CMK (cell line): ENCODE results near the gene GRIN1.

Source experiments
- DNase-seq: peaks from one replicate; pipeline ENCODE4 v3.0.0-alpha.2; 2010; ENCODE audit warnings: low read depth

Gene GRIN1

DNA sequence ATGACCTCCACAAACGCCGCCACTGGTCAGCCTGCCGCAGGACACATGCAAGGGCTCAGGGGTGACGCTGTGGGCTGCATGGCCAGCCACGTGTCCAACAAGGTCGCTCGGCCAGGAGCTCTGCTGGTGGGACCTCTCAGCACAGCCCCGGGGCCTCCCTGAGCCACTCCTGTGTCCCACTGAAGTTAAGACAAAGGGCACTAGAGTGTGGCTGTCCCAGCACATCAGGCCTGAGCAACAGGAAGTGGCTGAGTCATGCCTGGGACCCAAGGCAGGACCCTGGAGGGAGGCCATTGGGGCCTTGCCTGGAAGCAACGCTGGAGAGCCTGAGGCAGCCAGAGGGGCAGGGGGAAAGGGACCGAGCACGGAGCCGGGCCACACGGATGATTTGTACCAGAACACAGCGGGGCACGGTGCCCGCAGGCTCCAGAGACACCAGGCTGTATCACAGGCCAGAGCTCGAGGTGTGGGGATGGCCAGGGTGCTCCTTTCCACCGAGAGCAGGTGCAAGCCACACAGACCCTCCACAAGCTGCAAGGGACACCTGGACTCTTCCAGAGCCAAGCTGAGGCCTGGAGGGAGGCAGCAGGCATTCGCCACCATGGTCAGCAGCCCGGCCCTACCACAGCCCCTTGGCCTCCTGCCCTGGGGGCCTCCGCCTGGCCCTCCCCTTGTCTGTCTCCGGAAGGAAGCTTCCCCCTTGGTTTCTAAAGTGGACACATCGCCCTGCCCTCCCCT, 39.4 kb downstream of the GRIN1 start:
- no peak for DNase-seq

DNA sequence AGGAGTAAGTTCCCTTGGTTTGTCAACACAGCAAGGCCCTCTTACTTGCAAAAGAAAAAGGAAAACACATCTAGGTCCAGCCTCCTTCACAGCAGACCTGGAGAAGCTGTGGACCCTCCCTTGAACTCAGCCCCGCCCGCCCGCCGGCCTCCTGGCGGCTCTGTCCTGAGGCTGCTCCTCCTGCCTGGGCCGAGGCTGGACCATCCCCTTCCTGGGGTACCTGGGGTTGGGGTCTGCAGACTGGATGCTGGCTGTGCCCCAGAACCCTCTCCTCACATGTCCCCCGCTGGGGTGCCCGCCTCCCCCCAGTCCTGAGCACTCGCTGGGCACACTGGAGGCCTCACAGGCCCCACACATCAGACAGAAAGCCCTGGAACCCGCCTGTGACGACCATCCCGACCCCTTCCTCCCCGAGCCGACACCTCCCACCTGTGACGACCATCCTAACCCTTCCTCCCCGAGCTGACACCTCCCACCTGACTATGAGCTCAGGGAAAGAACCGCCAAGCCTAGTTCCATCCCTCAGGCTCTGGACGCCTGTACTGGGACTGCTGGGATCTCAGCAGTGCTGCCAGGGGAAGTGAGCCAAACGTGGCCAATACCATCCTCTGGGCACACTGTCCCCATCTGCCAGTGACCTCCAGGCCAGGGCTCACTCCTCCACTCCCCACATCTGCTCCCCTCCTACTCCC, 40.1 kb downstream of the GRIN1 start:
- DNase-seq = no peak

DNA sequence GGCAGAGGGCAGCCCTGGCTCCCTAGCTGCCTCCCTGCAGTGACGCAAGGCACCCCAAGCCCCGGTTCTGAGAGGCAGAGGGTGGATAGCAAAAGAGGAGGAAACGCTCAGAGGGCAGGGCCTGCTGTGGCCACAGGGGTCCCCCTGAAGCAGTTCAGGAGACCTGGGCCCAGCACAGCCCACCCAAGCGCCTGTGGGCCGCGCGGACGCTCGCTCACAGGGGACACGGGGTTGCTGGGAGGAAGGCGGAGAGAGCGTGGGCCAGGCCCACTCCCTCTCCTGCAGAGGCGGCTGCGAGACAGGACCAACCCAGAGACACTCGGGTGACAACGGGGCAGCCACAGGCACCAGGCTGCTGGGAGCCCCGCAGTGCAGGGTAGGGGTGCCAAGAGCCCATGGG, 40.8 kb downstream of the GRIN1 start:
- DNase-seq = no peak

DNA sequence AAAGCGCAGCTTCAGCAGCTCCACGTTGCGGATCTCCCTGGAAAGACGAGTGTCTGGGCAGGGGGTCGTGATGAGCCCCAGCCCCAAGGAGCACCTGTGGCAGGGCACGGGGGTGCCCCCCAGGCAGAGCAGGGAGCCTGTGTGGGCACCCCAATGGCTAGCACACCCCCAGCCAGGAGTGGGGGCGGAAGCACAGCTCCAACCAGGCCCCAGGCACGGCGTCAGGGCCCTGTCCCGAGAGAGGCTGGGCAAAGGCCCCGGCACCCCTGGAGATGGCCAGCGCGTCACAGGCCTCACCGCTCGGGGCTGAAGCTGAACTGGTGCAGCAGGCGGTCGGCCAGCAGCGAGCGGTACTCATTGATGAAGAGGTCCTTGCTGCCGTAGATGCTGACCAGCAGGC, 41.5 kb downstream of the GRIN1 start:
- DNase-seq = no peak

DNA sequence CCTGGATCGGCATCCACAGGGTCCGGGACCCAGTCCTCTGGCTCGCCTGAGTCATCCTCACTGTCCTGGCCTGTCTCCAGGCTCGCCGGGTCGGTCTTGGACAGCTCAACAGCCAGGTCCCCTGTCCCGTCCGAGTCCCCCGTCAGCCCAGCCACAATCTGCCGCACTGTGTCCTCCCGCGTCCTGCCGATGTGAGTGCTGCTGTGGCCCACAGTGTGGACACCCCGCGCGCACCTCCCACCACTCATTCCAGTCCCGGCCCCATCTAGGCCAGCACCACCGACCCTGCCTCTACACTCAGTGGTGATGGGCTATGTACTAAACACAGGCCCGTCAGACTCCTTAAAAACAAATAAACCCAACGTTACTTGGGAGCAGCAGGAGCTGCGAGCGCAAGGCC, 42.7 kb downstream of the GRIN1 start:
- DNase-seq = no peak

DNA sequence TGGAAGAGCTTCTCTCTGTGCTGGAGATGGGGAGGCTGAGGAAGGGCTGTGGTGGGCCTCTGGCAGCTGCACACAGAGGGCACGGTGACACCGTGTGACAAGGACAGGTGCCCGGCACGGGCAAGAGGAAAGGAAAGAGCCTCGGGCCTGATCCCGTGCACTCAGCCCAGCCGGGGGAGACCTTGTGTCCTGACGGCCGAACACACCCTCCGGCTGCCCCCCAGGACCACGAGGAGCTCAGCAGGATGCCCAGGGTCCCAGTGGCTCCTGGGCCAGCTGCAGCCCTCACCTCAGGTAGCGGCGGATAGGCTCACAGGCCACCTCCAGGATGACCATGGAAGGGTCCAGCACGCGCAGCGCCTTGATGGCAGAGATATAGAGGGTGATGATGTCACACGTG, 43.9 kb downstream of the GRIN1 start:
- no peak for DNase-seq

DNA sequence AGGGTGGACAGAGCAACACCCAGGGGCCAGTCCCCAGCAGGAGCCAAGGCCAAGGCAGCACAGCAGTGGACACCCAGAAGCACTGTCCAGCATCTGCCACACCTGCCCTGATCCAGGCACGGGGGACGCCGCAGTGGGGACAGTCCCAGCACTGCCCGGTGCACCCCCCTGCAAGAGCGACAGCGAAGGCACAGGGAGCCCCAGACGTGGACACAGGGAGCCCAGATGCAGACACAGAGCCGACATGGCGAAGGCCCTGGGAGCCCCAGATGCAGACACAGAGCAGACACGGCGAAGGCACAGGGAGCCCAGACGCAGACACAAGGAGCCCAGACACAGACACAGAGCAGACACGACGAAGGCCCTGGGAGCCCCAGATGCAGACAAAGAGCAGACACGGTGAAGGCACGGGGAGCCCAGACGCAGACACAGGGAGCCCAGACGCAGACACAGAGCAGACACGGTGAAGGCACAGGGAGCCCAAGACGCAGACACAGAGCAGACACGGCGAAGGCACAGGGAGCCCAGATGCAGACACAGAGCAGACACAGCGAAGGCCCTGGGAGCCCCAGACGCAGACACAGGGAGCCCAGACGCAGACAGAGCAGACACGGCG, 45.1 kb downstream of the GRIN1 start:
- DNase-seq = no peak

DNA sequence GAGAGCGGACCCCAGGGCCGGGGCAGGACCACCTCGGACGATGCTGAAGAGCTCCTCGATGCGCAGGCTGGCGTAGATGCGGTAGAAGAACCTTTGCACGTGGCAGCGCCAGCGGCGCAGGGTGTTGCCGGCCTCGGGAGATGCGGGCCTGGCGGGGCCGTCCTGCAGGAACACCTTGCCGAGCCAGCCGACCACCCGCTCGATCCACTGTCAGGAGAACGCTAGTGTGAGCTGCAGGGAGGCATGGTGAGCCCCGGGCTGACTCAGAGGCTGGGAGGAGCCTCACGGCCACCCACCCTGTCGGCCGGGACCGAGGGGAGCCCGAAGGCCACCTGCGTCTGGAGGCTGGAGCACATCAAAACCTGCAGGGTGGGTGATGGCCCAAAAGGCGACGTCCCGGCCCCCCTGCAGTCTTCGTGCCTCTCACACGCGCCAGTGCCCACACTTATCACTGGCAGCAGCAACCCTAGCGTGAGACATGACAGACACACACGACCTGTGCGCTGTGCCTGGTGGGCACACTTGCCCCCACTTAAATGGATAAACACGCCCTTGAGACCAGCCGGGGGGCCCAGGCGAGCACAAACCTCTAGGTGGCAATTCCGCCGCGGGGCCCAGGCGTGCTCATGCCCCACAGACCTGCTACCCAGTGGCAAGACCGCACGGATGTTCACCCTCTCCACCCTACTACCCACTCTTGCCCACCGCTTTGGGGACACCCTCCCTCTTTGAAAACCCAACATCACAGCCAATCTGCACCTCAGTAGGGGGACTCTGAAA, 46.1 kb downstream of the GRIN1 start:
- DNase-seq = no peak

DNA sequence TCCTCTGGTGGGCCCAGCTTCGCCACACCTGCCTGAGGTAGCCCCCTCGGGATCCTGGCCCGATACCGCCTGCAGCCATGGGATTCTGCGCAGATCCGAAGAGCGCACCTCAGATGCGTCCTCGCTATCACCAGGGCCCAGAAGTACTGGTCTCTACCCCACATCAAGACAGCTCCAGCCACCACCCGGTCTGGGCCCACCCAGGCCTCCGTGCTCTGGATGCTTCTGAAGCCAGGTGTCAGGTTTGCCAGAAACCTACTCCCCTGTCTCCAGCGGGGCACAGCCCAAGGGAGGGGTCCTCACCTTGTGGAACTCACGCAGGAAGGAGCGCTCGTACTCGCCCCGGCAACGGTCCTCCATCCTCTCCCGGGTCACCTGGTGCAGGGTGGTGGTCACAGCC, 47.0 kb downstream of the GRIN1 start:
- no peak for DNase-seq

DNA sequence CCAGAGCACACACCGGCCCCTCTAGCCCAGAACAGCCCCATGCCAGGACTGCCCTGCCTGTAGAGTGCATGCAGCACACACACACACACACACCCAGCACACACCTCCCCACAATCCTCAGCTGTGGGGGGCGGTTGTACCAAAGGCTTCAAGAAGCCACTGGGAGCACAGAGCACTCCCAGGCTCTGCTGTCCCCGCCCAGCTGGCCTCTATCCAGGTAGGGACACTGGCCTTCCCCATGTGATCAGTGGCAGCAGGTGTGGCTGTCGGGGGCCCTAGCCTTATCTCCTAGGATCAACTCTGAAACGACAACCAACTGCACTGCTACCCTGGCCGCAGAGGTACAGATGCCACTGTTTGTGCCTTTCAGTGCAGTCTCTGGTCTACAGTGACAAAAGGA, 47.4 kb downstream of the GRIN1 start:
- no peak for DNase-seq

DNA sequence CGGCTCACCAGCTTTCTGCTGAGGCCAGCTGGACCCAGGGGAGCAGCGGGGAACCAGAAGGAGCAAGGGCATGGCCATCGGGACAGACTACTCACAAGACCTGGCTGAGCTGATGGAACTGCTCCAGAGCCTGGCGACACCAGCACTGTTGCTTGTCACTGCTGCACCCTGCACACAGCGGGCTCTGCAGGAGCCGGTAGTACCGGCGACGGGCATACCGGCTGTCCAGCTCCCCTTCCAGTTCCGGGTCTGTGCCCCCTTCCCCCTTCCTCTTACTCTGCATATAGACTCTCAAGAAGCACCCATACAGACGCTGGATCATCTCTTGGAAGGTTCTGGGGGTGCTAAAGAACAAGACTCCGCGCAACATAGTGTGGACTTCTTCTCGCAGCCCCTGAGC, 48.4 kb downstream of the GRIN1 start:
- DNase-seq = no peak

DNA sequence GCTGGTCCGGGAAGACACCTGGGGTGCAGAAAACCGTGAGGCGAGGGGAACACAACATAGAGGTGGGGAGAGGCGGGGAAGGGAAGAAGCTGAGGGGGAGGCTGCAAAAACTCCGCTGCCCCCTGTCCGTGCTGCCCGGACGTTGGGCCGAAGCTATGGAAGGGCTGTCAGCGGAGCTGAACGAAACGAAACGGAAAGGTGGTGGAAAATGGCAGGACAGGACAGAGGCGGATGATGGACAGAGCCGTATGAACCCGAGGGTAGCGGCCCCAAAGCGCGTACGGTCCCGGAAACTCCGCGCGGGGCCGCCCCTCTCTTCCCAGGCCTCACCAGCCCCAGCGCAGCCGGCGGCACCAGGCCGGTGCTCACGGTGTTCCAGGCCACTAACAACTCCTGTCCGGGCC, 49.1 kb downstream of the GRIN1 start:
- DNase-seq = no peak

DNA sequence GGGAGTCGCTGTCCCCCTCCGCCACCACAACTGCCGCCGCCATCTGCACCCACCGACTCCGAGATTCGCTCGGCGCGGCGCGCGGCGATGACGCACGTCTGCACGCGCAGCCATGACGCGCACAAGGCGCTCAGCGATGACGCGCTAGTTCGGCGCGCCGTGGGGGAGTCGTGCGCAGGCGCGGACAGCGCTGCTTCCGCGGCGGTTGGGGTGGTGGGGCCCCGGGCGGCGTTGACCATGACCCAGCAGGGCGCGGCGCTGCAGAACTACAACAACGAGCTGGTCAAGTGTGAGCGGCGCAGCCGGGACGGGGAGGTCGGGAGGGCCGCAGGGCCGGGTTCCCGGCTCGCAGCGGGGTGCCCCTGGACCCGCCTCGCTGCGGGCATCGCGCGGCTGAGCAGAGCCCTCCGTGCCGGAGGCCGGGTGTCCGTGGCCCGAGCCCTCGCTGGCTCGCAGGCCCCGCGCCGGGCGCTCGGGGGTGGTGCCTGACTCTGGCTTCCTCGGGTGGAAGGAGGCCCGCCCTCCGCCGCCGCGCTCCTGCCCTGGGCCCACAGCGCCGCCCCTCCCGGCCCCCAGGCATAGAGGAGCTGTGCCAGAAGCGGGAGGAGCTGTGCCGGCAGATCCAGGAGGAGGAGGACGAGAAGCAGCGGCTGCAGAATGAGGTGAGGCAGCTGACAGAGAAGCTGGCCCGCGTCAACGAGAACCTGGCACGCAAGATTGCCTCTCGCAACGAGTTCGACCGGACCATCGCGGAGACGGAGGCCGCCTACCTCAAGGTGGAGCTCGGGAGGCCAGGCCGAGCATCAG, 49.7 kb downstream of the GRIN1 start, which contains the start of the genes ANAPC2 and SSNA1:
TSS of gene ANAPC2 (minus strand) at position 71 of the 807 bp plus-strand sequence. CDS start at position 43, 28 bp downstream.
TSS of gene SSNA1 (plus strand) at position 187 of the 807 bp plus-strand sequence. CDS start at position 238, 51 bp downstream.
- peak; percentile 94 for DNase-seq

DNA sequence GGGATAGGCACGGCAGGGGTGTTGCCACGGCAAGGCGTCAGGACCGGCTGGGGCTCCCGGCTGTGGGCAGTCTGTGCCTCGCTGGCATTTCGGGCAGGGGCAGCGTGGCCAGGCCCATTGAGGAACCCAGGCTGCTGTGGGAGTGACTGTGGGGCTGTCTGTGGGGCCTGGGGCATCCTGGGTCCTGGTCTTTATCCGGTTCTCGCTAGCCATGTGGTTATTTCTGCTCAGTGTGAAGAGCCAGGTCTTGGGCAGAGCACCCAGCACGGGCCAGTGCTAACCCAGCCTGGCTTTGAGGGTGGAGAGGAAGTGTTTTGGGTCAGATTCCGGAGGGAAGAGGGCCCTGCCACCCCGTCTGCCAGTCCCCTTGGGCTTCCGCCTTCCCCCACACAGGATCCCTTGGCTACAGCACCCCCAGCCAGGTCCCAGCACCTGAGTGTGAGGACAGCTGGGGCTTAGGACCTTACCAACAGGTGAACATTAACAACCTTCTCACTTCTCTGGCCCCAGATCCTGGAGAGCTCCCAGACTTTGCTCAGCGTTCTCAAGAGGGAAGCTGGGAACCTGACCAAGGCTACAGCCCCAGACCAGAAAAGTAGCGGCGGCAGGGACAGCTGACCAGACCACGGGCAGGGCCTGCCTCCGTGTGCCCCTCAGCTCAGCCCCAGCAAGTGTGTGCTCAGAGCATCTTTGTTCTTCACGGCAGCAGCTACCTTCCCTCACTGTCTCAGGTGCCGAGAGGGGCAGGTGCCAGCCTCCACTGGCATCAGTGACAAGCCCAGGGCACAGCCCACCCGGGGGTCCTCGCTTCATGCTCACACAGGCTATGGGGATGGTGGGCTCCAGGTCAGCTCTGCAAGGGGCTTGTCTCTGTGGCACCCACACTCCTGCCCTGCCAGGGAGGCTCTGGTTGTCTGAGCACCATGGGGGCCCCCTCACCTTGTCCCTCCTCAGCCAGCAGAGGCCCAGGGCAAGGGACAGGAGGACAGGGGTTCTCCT, 50.6 kb downstream of the GRIN1 start:
- DNase-seq = no peak

DNA sequence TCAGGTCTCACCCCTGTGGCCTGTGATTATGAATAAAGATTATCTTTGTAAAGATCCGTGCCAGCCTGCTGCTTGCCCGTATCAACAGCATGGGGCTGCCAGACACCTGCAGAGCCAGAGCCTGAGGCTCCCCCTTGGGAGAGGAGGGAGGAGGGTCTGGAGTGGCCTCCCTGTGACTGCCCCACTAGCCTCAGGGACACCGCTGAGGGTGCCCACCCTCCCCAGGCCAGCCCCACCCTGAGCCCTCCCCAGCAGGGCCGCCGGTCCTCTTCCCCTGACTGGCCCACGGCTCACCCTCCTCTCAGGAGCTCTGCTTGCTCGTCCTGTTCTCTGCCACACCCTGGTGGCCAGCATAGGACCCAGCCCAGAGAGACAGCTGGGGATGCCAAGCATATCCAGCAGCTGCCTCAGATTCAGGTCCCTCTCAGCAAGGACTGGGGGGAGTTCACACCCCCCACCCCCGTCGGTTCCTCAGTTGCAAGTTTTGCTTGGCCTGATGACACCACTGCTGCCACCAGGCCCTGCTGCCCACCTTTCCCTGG, 51.4 kb downstream of the GRIN1 start:
- no peak for DNase-seq

DNA sequence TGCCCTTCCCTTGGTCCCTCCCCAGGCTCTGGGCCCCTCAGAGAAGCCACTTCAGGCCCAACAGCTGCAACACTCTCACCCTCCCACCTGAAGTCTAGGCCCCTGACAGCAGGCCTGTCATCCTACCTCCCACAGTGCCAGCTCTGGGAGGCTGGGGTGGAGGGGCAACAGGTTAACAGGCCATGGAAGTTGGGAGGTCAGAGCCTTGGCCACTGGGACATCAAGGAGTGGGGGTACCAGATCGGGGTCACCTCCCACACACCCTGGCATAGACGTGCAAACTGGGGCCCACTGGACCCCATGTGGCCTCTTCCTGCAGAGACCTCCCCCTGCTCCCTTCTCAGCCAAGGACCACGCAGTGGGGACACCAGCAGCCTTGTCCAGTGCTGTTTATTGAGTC, 52.3 kb downstream of the GRIN1 start:
- no peak for DNase-seq

DNA sequence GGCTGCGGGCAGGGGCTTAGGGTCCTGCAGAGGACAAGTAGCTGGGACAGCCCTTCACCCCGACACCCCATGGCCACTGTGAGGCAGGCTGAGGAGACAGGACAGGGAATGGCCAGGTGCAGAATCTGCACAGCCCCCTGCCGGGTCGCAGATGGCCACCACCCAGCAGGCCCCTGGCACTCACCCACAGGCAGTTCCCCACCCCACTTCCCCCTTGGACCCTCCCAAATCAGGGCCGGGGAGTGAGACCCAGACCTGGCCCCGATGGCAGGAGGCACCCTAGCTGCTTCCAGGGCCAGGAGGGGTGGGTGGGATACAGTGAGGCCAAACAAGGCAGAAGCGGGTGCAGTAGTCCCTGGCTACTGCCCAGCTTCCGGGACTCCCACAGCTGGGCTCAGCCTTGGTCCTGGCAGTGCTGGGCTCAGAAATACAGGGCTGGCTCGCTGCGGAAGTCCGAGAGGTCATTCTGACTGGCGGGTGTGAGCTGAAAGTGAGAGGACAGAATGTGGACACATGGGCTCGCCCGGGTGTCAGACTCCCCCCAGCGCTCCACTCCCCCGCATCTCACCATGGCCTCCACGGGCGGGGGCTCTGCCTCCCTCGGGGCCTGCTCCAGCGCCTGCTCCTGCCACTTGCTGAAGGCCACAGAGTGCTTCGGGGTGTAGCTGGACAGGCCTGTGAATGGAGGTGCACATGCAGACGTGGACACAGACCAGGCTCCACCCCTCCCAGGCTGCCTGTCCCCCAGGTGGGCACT, 52.9 kb downstream of the GRIN1 start:
- no peak for DNase-seq

DNA sequence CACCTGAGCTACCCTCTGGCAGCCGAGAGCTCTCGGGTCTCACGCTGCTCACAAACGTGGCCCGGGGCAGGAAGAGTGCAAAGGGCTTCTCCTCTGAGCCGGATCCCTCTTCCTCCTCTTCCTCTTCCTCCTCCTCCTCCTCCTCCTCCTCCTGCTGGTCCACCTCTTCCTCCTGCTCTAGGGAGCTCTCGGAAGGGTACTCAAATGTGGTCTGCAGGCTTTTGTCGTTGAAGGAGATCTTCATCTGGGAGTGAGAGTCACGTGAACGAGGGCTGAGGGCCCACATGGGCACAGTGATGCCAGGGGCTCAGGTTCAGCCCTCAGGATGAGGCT, 53.5 kb downstream of the GRIN1 start:
- DNase-seq = no peak

DNA sequence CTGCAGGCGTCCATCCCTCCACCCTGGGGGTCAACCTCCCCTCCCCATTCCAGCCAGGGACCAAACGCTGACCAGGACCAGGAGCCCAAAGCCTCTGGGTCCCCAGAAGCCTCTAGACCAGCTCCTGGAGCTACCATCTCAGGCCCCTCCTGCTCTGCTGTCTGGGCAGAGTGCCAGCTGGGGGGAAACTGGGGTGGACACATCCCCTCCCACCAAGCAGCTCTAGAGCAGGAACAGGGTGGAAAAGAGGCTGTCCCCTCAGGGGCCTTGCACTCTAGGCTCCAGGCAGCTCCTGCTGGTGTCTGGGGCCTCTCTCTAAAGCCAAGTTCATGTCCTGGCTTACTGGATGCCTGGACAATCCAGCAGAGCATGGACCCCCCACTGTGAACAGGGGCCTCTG, 53.9 kb downstream of the GRIN1 start:
- DNase-seq = no peak
